Hair follicular keratinocyte (primary cell): ENCODE measurements around the gene ELOVL5. TPM values are rescaled to one million over a fixed set of nuclear protein-coding genes. Genes with fewer than 3 reads are reported as not detected.

ENCODE experiments used
- total RNA-seq: library from RNA; depleted of rRNA; stranded (reverse); fragments of >200 nt; gene quantifications from 2 replicates; pipeline ENCODE4 v1.2.3, GENCODE V29; 2015

Gene ELOVL5
- 57.1 and 66.0 TPM in 2 replicates for total RNA-seq

DNA sequence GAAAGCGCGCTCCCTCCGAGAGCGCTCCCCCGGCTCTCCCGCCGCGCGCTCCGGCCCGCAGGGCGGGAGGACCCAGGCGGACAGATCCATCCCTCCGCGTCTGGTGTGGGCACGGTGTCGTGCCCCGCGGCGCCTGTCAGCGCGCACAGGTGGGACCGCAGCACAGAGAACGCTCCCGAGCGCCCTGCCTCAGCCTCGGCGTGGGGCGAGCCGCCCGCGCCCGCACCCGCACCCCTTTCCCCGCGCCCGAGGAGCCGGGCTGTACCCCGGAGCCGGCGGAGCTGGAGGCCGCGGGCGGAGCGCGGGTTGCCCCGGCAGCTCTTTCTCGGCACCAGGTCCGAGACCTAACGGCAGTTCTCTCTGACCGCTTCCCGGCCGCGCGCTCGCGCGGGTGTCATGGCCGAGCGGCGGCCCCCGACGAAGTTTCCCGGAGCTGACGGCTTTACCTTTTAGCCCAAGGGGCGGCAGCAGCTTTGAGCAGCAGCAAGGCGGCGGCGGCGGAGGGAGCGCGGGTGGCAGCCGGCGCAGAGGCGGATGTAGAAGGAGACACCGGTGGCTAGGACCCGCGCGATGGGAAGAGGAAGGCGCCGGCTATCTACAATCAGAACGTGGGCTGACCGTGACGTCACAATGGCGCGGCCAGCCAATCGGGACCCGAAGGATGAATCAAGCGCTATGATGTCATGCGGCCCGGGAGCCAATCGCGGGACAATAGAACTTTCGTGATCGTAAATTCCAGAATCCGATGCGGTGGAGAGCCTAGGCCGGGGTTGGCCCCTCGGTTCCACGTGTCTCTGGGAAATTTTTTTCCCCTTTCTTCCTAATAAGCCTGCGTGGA lies at the start of gene ELOVL5:
TSS of gene ELOVL5 (minus strand) at position 580 of the 838 bp plus-strand sequence. CDS start 53,251 bp downstream, outside the sequence.

Other genes with a start within 250 kb of the ELOVL5 start
- not detected in 2 replicates for gene GCM1, start 200.1 kb downstream of the ELOVL5 start, total RNA-seq
- gene GCLC, start 196.2 kb upstream of the ELOVL5 start, total RNA-seq, result 63.6 and 87.0 TPM in 2 replicates